Astrocyte (in vitro differentiated cells and primary cell): Measurements from ENCODE around the gene GLO1. TPM values are rescaled to one million over a fixed set of nuclear protein-coding genes. Genes with fewer than 3 reads are reported as not detected.

Experiments used
- DNase-seq: peaks from one replicate; pipeline ENCODE4 v3.0.0-alpha.2; 2010; ENCODE audit warnings: low read depth
- FAIRE-seq: peaks from 2 replicates; lab custom pipeline; 2011; peaks lifted over from hg19 to GRCh38; lab: Jason Lieb, UNC
- H2AFZ ChIP-seq: 2 replicates; pipeline ENCODE4 v1.6.0; 2012; ENCODE audit warnings: low read depth, low read length, inconsistent platforms
- H3K27ac ChIP-seq: 2 replicates; pipeline ENCODE4 v1.5.1; 2011; ENCODE audit warnings: low read depth, low read length, inconsistent platforms
- H3K27me3 ChIP-seq: 2 replicates; pipeline ENCODE4 v1.6.0; 2011; ENCODE audit warnings: low read length, inconsistent platforms; ENCODE audit not compliant: insufficient read depth
- H3K36me3 ChIP-seq: 2 replicates; pipeline ENCODE4 v1.5.1; 2011; ENCODE audit warnings: low read length, inconsistent platforms; ENCODE audit not compliant: insufficient read depth
- H3K4me1 ChIP-seq: 2 replicates; pipeline ENCODE4 v1.5.1; 2011; ENCODE audit warnings: low read length, inconsistent platforms; ENCODE audit not compliant: insufficient read depth
- H3K4me2 ChIP-seq: 2 replicates; pipeline ENCODE4 v1.6.0; 2012; ENCODE audit warnings: low read length, inconsistent platforms
- H3K4me3 ChIP-seq: 2 replicates; pipeline ENCODE4 v1.5.1; 2011; ENCODE audit warnings: low read depth, mild to moderate bottlenecking, low read length, inconsistent platforms; ENCODE audit not compliant: insufficient read depth
- H3K79me2 ChIP-seq: 2 replicates; pipeline ENCODE4 v1.6.0; 2012; ENCODE audit warnings: mild to moderate bottlenecking, low read length, inconsistent platforms; ENCODE audit not compliant: insufficient read depth
- H3K9ac ChIP-seq: 2 replicates; pipeline ENCODE4 v1.6.0; 2012; ENCODE audit warnings: mild to moderate bottlenecking, low read length, inconsistent platforms
- H3K9me3 ChIP-seq: 2 replicates; pipeline ENCODE4 v1.5.1; 2012; ENCODE audit warnings: low read depth, mild to moderate bottlenecking, low read length, inconsistent platforms; ENCODE audit not compliant: insufficient read depth
- H4K20me1 ChIP-seq: 2 replicates; pipeline ENCODE4 v1.6.0; 2012; ENCODE audit warnings: low read length, inconsistent platforms; ENCODE audit not compliant: insufficient read depth
- H3K27ac Mint-ChIP-seq: one replicate; pipeline ENCODE4 v1.8.0; 2021; ENCODE audit warnings: mild to moderate bottlenecking, mixed read lengths; ENCODE audit not compliant: unreplicated experiment
- H3K27me3 Mint-ChIP-seq: one replicate; pipeline ENCODE4 v1.8.0; 2021; ENCODE audit warnings: low read depth, mixed read lengths; ENCODE audit not compliant: unreplicated experiment
- H3K36me3 Mint-ChIP-seq: one replicate; pipeline ENCODE4 v1.8.0; 2021; ENCODE audit warnings: low read depth, mixed read lengths; ENCODE audit not compliant: unreplicated experiment
- H3K4me1 Mint-ChIP-seq: one replicate; pipeline ENCODE4 v1.8.0; 2021; ENCODE audit warnings: low read depth, mixed read lengths; ENCODE audit not compliant: unreplicated experiment
- H3K4me3 Mint-ChIP-seq: one replicate; pipeline ENCODE4 v1.8.0; 2021; ENCODE audit warnings: mild to moderate bottlenecking, moderate library complexity, mixed read lengths; ENCODE audit not compliant: unreplicated experiment
- H3K9me3 Mint-ChIP-seq: one replicate; pipeline ENCODE4 v1.8.0; 2021; ENCODE audit warnings: mild to moderate bottlenecking, mixed read lengths; ENCODE audit not compliant: unreplicated experiment
- CTCF ChIP-seq: IDR thresholded peaks from 2 replicates; pipeline ENCODE4 v1.5.1; 2011; ENCODE audit warnings: low read depth, mild to moderate bottlenecking, inconsistent platforms, low read length, moderate library complexity; ENCODE audit not compliant: insufficient read depth
- EZH2 ChIP-seq: IDR thresholded peaks from 2 replicates; pipeline ENCODE4 v1.6.1; 2012; ENCODE audit warnings: mild to moderate bottlenecking, low read length, inconsistent platforms; ENCODE audit not compliant: insufficient read depth
- total RNA-seq: library from RNA; stranded (reverse); gene quantifications from 2 replicates; pipeline ENCODE4 v1.2.1, GENCODE V29; 2021

Gene GLO1
- total RNA-seq, 1 donor from 2014 or later, result 172 TPM

GRCh38 chr6:38722727-38723334, 19.9 kb upstream of the GLO1 start:
- no peak for DNase-seq
- H3K27ac ChIP-seq, result no peak overlapping the region
- no peak overlapping the region for H2AFZ ChIP-seq
- H3K9ac ChIP-seq, result no peak overlapping the region
- H3K36me3 ChIP-seq, result no peaks in the 10 kb centered on the region
- H3K4me1 ChIP-seq, result peaks cover 3% of the 10 kb centered on the region
- no peak overlapping the region for H3K4me3 Mint-ChIP-seq
- H3K27me3 Mint-ChIP-seq, result peaks cover 1% of the 10 kb centered on the region
- no peaks in the 10 kb centered on the region for H4K20me1 ChIP-seq
- H3K36me3 Mint-ChIP-seq, result no peaks in the 10 kb centered on the region
- no peak overlapping the region for H3K4me3 ChIP-seq
- H3K4me1 Mint-ChIP-seq, result peaks cover 7% of the 10 kb centered on the region
- H3K79me2 ChIP-seq, result no peaks in the 10 kb centered on the region
- no peak overlapping the region for H3K4me2 ChIP-seq
- H3K9me3 ChIP-seq, result no peaks in the 10 kb centered on the region
- FAIRE-seq, result no peak
- peaks cover 2% of the 10 kb centered on the region for H3K9me3 Mint-ChIP-seq
- peaks cover 6% of the 10 kb centered on the region for H3K27me3 ChIP-seq
- TF ChIP-seq EZH2 (no peak), CTCF (no peak)
- H3K27ac Mint-ChIP-seq, result no peak overlapping the region

GRCh38 chr6:38722038-38722437, 19.1 kb upstream of the GLO1 start:
- Histone ChIP-seq H3K36me3 (no peaks in the 10 kb centered on the region), H2AFZ (no peak overlapping the region), H3K79me2 (no peaks in the 10 kb centered on the region), H3K9ac (no peak overlapping the region), H3K27me3 (peaks cover 7% of the 10 kb centered on the region), H3K9me3 (no peaks in the 10 kb centered on the region), H3K27ac (no peak overlapping the region), H3K4me3 (no peak overlapping the region), H4K20me1 (no peaks in the 10 kb centered on the region), H3K4me1 (peaks cover 3% of the 10 kb centered on the region), H3K4me2 (no peak overlapping the region)
- Mint-ChIP-seq H3K4me1 (peaks cover 7% of the 10 kb centered on the region), H3K27me3 (peaks cover 2% of the 10 kb centered on the region), H3K4me3 (no peak overlapping the region), H3K9me3 (peaks cover 2% of the 10 kb centered on the region), H3K27ac (no peak overlapping the region), H3K36me3 (no peaks in the 10 kb centered on the region)
- TF ChIP-seq CTCF, result no peak
- no peak for TF ChIP-seq EZH2
- FAIRE-seq (no peak), DNase-seq (no peak)

GRCh38 chr6:38720295-38720694, 17.4 kb upstream of the GLO1 start:
- Histone ChIP-seq H3K4me1 (peaks cover 3% of the 10 kb centered on the region), H3K9me3 (no peaks in the 10 kb centered on the region), H3K4me2 (no peak overlapping the region), H3K27me3 (peaks cover 13% of the 10 kb centered on the region), H2AFZ (no peak overlapping the region), H3K79me2 (no peaks in the 10 kb centered on the region), H3K4me3 (no peak overlapping the region), H3K36me3 (no peaks in the 10 kb centered on the region), H4K20me1 (no peaks in the 10 kb centered on the region), H3K9ac (no peak overlapping the region), H3K27ac (no peak overlapping the region)
- H3K27ac Mint-ChIP-seq, result no peak overlapping the region
- H3K27me3 Mint-ChIP-seq, result peaks cover 11% of the 10 kb centered on the region
- FAIRE-seq (no peak), DNase-seq (no peak)
- H3K36me3 Mint-ChIP-seq, result no peaks in the 10 kb centered on the region
- H3K9me3 Mint-ChIP-seq, result peaks cover 2% of the 10 kb centered on the region
- no peak overlapping the region for H3K4me3 Mint-ChIP-seq
- H3K4me1 Mint-ChIP-seq, result peaks cover 1% of the 10 kb centered on the region
- TF ChIP-seq EZH2 (no peak), CTCF (no peak)
